ENCODE measurements around the gene RETREG2.

- TF ChIP-seq CTCF (conservative IDR thresholded peaks at IDR 0.05; ENCODE audit: low read depth, low read length) (no peak), CEBPB (IDR thresholded peaks at IDR 0.05; ENCODE audit: low read depth, low read length) (no peak), POLR2A (IDR thresholded peaks at IDR 0.05; ENCODE audit: low read depth, low read length) (no peak), BHLHE40 (IDR thresholded peaks at IDR 0.05; ENCODE audit: low read depth, low read length) (no peak), RCOR1 (IDR thresholded peaks at IDR 0.05; ENCODE audit: insufficient replicate concordance, low read length) (no peak), CHD1 (IDR thresholded peaks at IDR 0.05; ENCODE audit: low read depth, low read length) (no peak)
These were observed 48.5 kb upstream of the RETREG2 start for GRCh38 chr2:219129589-219129988.

Measured in IMR-90 (cell line).